H1 (cell line): ENCODE data around the gene ZC3H14.

Experiments used
- EZH2 ChIP-seq: fragments of 200-600 bp; sonication (generic); IDR thresholded peaks from 2 replicates; pipeline ENCODE4 v1.7.1; 2012; ENCODE audit warnings: low read depth, mild to moderate bottlenecking, moderate library complexity, low read length, inconsistent platforms; ENCODE audit not compliant: severe bottlenecking
- TAF1 ChIP-seq: IDR thresholded peaks from 2 replicates; pipeline ENCODE4 v1.6.1; 2011; ENCODE audit warnings: mild to moderate bottlenecking, low read depth, low read length

GRCh38 chr14:88612981-88613380 lies 50.1 kb downstream of the ZC3H14 start:
- TF ChIP-seq EZH2 (no peak), TAF1 (no peak)
